Activated T-cell treated with anti-CD3 and anti-CD28 coated beads, Interleukin-2, amount 50 U/mL, for 24 hours (primary cell): ENCODE results near the gene CD320.

Experiments used
- DNase-seq: peaks from one replicate; pipeline ENCODE4 v3.0.0-alpha.2; 2020
- H3K27ac Mint-ChIP-seq: 2 replicates; pipeline ENCODE4 v1.8.0; 2020; ENCODE audit warnings: mild to moderate bottlenecking, mixed read lengths
- H3K27me3 Mint-ChIP-seq: 2 replicates; pipeline ENCODE4 v1.8.0; 2020; ENCODE audit warnings: mixed read lengths
- H3K36me3 Mint-ChIP-seq: 2 replicates; pipeline ENCODE4 v1.8.0; 2020; ENCODE audit warnings: low read depth, mixed read lengths
- H3K4me1 Mint-ChIP-seq: 2 replicates; pipeline ENCODE4 v1.8.0; 2020; ENCODE audit warnings: low read depth, mixed read lengths
- H3K4me3 Mint-ChIP-seq: 2 replicates; pipeline ENCODE4 v1.8.0; 2020; ENCODE audit warnings: mild to moderate bottlenecking, moderate library complexity, mixed read lengths
- H3K9me3 Mint-ChIP-seq: 2 replicates; pipeline ENCODE4 v1.8.0; 2020; ENCODE audit warnings: mixed read lengths

The CD320 gene

DNA sequence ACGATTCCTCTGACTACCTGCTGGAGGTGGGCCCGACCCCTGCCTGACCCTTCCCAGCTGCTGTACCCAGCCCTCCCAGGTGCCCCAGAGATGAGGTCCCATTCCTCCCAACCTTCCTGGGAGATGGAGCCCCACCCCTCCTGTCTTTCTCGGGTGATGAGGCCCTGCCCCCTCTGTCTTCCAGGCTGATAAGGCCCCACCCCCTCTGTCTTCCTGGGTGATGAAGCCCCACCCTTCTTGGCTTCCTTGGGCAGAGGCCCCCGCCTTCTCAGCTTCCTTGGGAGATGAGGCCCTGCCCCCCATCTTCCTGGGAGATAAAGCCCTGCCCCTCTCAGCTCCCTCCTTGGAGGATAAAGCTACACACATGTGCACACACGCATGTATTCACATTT, 51.1 kb downstream of the CD320 start:
- Mint-ChIP-seq H3K27ac (peak overlapping the region; percentile 15), H3K9me3 (no peaks in the 10 kb centered on the region), H3K4me3 (no peak overlapping the region), H3K36me3 (peaks cover 31% of the 10 kb centered on the region), H3K4me1 (peaks cover 7% of the 10 kb centered on the region), H3K27me3 (no peaks in the 10 kb centered on the region)
- no peak for DNase-seq

DNA sequence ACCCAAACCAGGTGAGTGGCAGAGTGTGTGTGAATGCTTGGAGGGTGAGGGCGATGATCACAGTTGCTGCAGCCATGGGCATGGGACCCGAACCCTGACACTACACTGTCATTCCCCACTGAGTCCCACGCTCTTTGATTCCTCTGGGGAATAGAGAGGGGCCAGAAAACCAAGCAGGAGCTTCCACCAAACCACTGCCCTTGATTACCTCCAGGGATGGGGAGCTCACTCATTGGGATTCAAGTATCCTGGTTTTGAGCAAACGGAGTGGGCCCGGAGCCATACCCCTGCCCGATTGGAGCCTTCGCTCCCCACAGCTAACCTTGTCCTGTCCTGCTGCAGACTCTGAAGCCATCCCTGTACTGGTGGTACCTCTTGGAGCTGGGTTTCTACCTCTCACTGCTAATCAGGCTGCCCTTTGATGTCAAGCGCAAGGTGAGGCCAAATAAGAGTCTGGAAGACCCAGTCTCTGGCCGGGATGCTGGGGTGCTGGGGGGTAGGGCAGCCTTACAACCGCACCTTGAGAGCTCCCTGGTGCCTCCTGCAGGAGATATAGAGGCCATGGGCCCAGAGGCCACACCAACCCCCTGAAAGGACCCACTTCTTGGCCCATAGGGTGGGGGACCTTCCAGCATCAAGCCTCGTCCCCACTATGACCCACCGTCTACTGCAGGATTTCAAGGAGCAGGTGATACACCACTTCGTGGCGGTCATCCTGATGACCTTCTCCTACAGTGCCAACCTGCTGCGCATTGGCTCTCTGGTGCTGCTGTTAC, 51.7 kb downstream of the CD320 start:
- no peaks in the 10 kb centered on the region for H3K27me3 Mint-ChIP-seq
- H3K4me3 Mint-ChIP-seq: no peak overlapping the region
- no peak for DNase-seq
- H3K4me1 Mint-ChIP-seq: peaks cover 7% of the 10 kb centered on the region
- peaks cover 31% of the 10 kb centered on the region for H3K36me3 Mint-ChIP-seq
- H3K9me3 Mint-ChIP-seq: no peaks in the 10 kb centered on the region
- no peak overlapping the region for H3K27ac Mint-ChIP-seq

DNA sequence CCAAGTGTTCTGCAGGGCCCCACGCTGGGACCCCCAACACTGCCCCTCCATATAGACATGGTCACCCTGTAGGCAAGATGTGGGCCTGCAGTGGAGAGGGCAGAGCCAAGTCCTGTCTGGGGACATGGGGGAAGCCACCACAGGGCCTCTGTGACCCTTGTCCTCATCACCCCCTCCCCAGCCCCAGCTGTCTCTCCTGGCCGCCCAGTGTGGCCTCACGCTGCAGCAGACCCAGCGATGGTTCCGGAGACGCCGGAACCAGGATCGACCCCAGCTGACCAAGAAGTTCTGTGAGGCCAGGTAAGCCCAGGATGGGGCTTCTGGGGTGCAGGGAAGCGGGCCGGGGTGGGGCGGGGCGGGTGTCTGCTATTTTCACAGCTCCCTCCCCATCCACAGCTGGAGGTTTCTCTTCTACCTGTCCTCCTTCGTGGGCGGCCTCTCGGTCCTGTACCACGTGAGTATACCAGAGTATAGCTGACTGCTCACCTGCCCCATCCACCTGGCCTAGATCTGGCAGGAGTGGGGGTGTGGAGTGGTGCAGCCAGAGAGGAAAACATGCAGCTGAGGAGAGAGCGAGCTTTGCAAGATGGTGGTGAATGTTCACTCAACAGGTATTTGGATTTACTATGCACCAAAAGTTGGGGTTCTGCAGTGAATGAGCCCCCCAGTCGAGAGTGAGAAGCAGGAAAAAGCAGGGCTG, 52.6 kb downstream of the CD320 start:
- no peak overlapping the region for H3K4me3 Mint-ChIP-seq
- no peak for DNase-seq
- H3K27me3 Mint-ChIP-seq: no peaks in the 10 kb centered on the region
- peaks cover 7% of the 10 kb centered on the region for H3K4me1 Mint-ChIP-seq
- peaks cover 32% of the 10 kb centered on the region for H3K36me3 Mint-ChIP-seq
- no peaks in the 10 kb centered on the region for H3K9me3 Mint-ChIP-seq
- no peak overlapping the region for H3K27ac Mint-ChIP-seq

DNA sequence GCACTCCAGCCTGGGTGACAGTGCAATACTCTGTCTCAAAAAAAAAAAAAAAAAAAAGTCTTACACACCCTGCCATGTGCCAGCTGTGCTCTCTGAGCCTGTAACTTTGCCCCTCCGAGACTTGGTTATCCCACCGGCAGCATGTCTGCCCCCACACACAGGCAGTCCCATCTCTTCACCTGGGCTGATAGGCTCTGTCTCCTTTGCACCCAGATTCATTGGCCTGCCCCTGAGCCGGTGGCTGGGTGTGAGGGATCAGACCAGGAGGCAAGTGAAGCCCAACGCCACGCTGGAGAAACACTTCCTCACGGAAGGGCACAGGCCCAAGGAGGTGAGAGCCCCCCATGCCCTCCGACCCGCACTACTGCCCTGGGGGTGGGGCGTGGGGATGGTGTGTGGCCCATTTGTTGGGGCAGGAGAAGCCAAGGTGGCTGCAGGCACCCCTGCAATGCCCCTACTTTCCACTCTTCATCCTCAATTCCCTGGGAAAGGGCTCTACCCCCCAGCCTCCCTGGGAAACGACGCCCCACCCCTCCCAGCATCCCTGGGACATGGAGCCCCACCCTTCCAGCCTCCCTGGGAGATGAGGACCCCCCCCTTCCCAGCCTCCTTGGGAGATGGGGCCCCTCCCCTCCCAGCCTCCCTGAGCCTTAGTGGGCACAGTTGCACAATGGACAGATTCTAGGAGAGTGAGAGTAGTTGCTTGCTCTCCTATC, 53.7 kb downstream of the CD320 start:
- H3K4me3 Mint-ChIP-seq: no peak overlapping the region
- H3K9me3 Mint-ChIP-seq: no peaks in the 10 kb centered on the region
- H3K27ac Mint-ChIP-seq: no peak overlapping the region
- no peaks in the 10 kb centered on the region for H3K27me3 Mint-ChIP-seq
- peaks cover 3% of the 10 kb centered on the region for H3K4me1 Mint-ChIP-seq
- peaks cover 29% of the 10 kb centered on the region for H3K36me3 Mint-ChIP-seq
- no peak for DNase-seq

DNA sequence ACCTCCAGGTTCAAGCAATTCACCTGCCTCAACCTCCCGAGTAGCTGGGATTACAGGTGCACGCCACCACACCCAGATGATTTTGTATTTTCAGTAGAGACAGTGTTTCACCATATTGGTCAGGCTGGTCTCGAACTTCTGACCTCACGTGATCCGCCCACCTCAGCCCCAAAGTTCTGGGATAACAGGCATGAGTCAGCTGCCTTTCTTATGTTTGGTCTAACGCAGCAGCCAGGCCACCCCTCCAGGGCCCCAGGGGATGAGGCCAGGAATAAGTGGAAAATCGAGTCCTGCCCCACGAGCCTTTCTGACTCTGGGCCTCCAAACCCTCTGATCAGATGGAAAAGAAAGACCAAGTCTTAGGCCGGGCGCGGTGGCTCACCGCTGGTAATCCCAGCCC, 54.5 kb downstream of the CD320 start:
- Mint-ChIP-seq H3K27me3 (no peaks in the 10 kb centered on the region), H3K4me3 (no peak overlapping the region), H3K36me3 (peaks cover 26% of the 10 kb centered on the region), H3K4me1 (peaks cover 2% of the 10 kb centered on the region), H3K27ac (no peak overlapping the region), H3K9me3 (no peaks in the 10 kb centered on the region)
- no peak for DNase-seq

DNA sequence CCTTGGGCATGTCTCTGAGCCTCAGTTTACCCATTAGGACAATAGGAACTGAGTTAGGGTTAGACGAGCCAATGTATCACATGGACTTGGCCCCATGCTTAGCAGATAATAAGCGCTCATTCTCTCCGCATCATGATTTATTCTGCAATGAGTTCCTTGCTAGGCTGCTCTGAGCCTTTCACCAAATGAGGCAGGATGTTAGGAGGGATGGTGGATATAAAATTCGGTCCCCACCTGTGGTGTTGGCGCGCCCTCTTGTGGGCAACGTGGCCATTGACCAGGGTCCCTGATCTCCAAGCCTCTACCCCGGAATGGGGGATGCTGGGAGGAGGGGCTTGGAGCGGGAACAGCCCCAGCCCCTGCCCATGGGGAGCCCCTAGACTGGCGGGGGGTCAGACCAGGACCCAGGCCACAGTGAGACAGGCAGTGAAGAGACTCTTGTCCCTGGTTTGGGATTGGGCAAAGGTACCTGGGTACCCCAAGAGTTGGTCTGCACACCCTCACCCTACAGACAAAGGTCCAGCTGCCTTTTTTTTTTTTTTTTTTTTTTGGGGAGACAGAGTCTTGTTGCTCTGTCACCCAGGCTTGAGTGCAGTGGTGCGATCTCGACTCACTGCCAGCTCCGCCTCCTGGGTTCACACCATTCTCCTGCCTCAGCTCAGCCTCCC, 55.1 kb downstream of the CD320 start:
- Mint-ChIP-seq H3K27ac (no peak overlapping the region), H3K4me1 (peaks cover 2% of the 10 kb centered on the region)

More for the DNA sequence above, 55.1 kb downstream of the CD320 start:
- Mint-ChIP-seq H3K4me3 (no peak overlapping the region), H3K27me3 (no peaks in the 10 kb centered on the region), H3K9me3 (no peaks in the 10 kb centered on the region), H3K36me3 (peaks cover 23% of the 10 kb centered on the region)
- peak; percentile 90 for DNase-seq
